ENCODE data around the gene KIAA0408.
"Not testable (repeated sequence)": the region's sequence is repeated elsewhere in the genome, so short reads cannot be mapped to it uniquely, and the experiment has no call there.

The KIAA0408 gene

GRCh38 chr6:127463056-127463455, 3.9 kb upstream of the KIAA0408 start:
- DNase-seq (ENCODE audit: low read depth, low spot score) = no peak

- DNase-seq (ENCODE audit: low read depth, low spot score) = no peak
Observed at GRCh38 chr6:127462376-127462775, 3.2 kb upstream of the KIAA0408 start.

GRCh38 chr6:127460465-127460864, 1.3 kb upstream of the KIAA0408 start:
- DNase-seq (ENCODE audit: low read depth, low spot score) = no peak

GRCh38 chr6:127458817-127459216, 372 bp downstream of the KIAA0408 start:
- DNase-seq (ENCODE audit: low read depth, low spot score) = no peak

GRCh38 chr6:127458222-127458621, 967 bp downstream of the KIAA0408 start:
- no peak for DNase-seq (ENCODE audit: low read depth, low spot score)

GRCh38 chr6:127457456-127458064, 1.6 kb downstream of the KIAA0408 start:
- no peak for DNase-seq (ENCODE audit: low read depth, low spot score)

GRCh38 chr6:127456465-127456864, 2.7 kb downstream of the KIAA0408 start:
- no peak for DNase-seq (ENCODE audit: low read depth, low spot score)

GRCh38 chr6:127453845-127454619, 5.2 kb downstream of the KIAA0408 start:
- no peak for DNase-seq (ENCODE audit: low read depth, low spot score)

GRCh38 chr6:127452803-127453202, 6.4 kb downstream of the KIAA0408 start:
- DNase-seq (ENCODE audit: low read depth, low spot score) = no peak

GRCh38 chr6:127451388-127451787, 7.8 kb downstream of the KIAA0408 start:
- no peak for DNase-seq (ENCODE audit: low read depth, low spot score)

- DNase-seq (ENCODE audit: low read depth, low spot score) = no peak
Observed at GRCh38 chr6:127447780-127448179, 11.4 kb downstream of the KIAA0408 start.

GRCh38 chr6:127446356-127446755, 12.8 kb downstream of the KIAA0408 start:
- DNase-seq (ENCODE audit: low read depth, low spot score) = no peak

- no peak for DNase-seq (ENCODE audit: low read depth, low spot score)
Observed at GRCh38 chr6:127441881-127442280, 17.3 kb downstream of the KIAA0408 start.

- no peak for DNase-seq (ENCODE audit: low read depth, low spot score)
Observed at GRCh38 chr6:127439718-127440117, 19.5 kb downstream of the KIAA0408 start.

GRCh38 chr6:127436578-127437110, 22.5 kb downstream of the KIAA0408 start:
- DNase-seq (ENCODE audit: low read depth, low spot score) = no peak

- DNase-seq (ENCODE audit: low read depth, low spot score) = no peak
Observed at GRCh38 chr6:127435626-127436220, 23.5 kb downstream of the KIAA0408 start.

- no peak for DNase-seq (ENCODE audit: low read depth, low spot score)
Observed at GRCh38 chr6:127434651-127435050, 24.5 kb downstream of the KIAA0408 start.

GRCh38 chr6:127428562-127428961, 30.6 kb downstream of the KIAA0408 start:
- not testable (repeated sequence) for DNase-seq (ENCODE audit: low read depth, low spot score)

- DNase-seq (ENCODE audit: low read depth, low spot score) = no peak
Observed at GRCh38 chr6:127423921-127424320, 35.3 kb downstream of the KIAA0408 start.

GRCh38 chr6:127421164-127421563, 38.0 kb downstream of the KIAA0408 start:
- DNase-seq (ENCODE audit: low read depth, low spot score) = not testable (repeated sequence)

GRCh38 chr6:127420556-127420955, 38.6 kb downstream of the KIAA0408 start:
- peak; percentile 69 for DNase-seq (ENCODE audit: low read depth, low spot score)

- DNase-seq (ENCODE audit: low read depth, low spot score) = no peak
Observed at GRCh38 chr6:127415096-127415495, 44.1 kb downstream of the KIAA0408 start.

GRCh38 chr6:127413123-127413522, 46.1 kb downstream of the KIAA0408 start:
- DNase-seq (ENCODE audit: low read depth, low spot score) = not testable (repeated sequence)
